Small intestine (tissue), 7 donors: ENCODE data around the gene LMX1A. TPM values are rescaled to one million over a fixed set of nuclear protein-coding genes. Genes with fewer than 3 reads are reported as not detected.

ENCODE experiments used
- DNase-seq, 2 donors: peaks; one replicate each; pipeline versions ENCODE4 v3.0.0 to v3.0.0-alpha.2; 2013
- FAIRE-seq: peaks from 2 replicates; lab custom pipeline; 2012; peaks lifted over from hg19 to GRCh38; lab: Jason Lieb, UNC
- H3K27ac ChIP-seq, 3 donors: one replicate each; pipeline ENCODE4 v1.5.1; 2013; ENCODE audit warnings: low read length in 2 of 3, mild to moderate bottlenecking in 2 of 3, control low read depth in 1 of 3, inconsistent platforms in 1 of 3, low read depth in 1 of 3, moderate library complexity in 1 of 3
- H3K27me3 ChIP-seq, 3 donors: one replicate each; pipeline ENCODE4 v1.6.1; 2013; ENCODE audit warnings: low read length in 3 of 3, inconsistent platforms in 1 of 3; ENCODE audit not compliant: control insufficient read depth in 3 of 3, insufficient read depth in 3 of 3
- H3K36me3 ChIP-seq, 3 donors: one replicate each; pipeline ENCODE4 v1.6.1; 2013; ENCODE audit warnings: low read length in 3 of 3, inconsistent platforms in 1 of 3, low read depth in 1 of 3, mild to moderate bottlenecking in 1 of 3, moderate library complexity in 1 of 3; ENCODE audit not compliant: control insufficient read depth in 3 of 3, insufficient read depth in 2 of 3
- H3K4me1 ChIP-seq, 3 donors: one replicate each; pipeline ENCODE4 v1.6.1; 2013; ENCODE audit warnings: low read length in 2 of 3, inconsistent platforms in 1 of 3, low read depth in 1 of 3, mild to moderate bottlenecking in 1 of 3, moderate library complexity in 1 of 3; ENCODE audit not compliant: control insufficient read depth in 3 of 3, insufficient read depth in 2 of 3
- H3K4me3 ChIP-seq, 3 donors: one replicate each; pipeline ENCODE4 v1.5.1; 2013; ENCODE audit warnings: low read length in 3 of 3, control low read depth in 1 of 3, inconsistent platforms in 1 of 3, low read depth in 1 of 3, mild to moderate bottlenecking in 1 of 3, moderate library complexity in 1 of 3
- H3K9me3 ChIP-seq, 2 donors: one replicate each; pipeline ENCODE4 v1.6.1; 2013; ENCODE audit warnings: low read depth in 1 of 2, low read length in 1 of 2; ENCODE audit not compliant: control insufficient read depth in 2 of 2, insufficient read depth in 1 of 2
- WGBS, 3 donors: extraction: QIAGEN DNeasy Blood & Tissue Kit; methylation state at CpG; one replicate each; pipeline ENCODE4 v1.1.7; 2013; 5-methylcytosine and 5-hydroxymethylcytosine counted together
- polyA plus RNA-seq, 4 donors: library from polyadenylated mRNA; stranded (reverse) in 3 of 4; unstranded in 1 of 4; fragments of 200-250 nt in 3 of 4; fragments of 120-200 nt in 1 of 4; gene quantifications; one replicate each; pipeline versions ENCODE4 v1.2.1 to v1.2.3, GENCODE V29; 2013
- donor health status: healthy with polysubstance abuse.
- donor health status: control.
- donor health status: control.
- donor health status: Bipolar disorder and iron deficiency.
- donor health status: healthy.

The LMX1A gene
- polyA plus RNA-seq, 4 donors = 0.39 to 4.3 (median 0.49) TPM

- Histone ChIP-seq H3K4me1 (no peaks in the 10 kb centered on the region), H3K36me3 (no peaks in the 10 kb centered on the region), H3K9me3 (no peaks in the 10 kb centered on the region), H3K4me3 (no peak overlapping the region), H3K27ac (no peak overlapping the region), H3K27me3 (peaks cover 0 to 10% (median 6%) of the 10 kb centered on the region in 3 donors)
- FAIRE-seq = no peak
- no peak for DNase-seq
- WGBS, 3 donors = 54 to 76% (median 61%) methylated on average over 2 of the region's 2 CpGs
Measured at GRCh38 chr1:165327538-165327937, 29.0 kb downstream of the LMX1A start.

GRCh38 chr1:165325460-165326203 lies 30.9 kb downstream of the LMX1A start:
- Histone ChIP-seq H3K27ac (no peak overlapping the region), H3K9me3 (no peaks in the 10 kb centered on the region), H3K4me3 (no peak overlapping the region), H3K4me1 (no peaks in the 10 kb centered on the region), H3K36me3 (no peaks in the 10 kb centered on the region), H3K27me3 (peaks cover 0 to 10% (median 6%) of the 10 kb centered on the region in 3 donors)
- FAIRE-seq (no peak), DNase-seq (no peak)
- 48 to 58% (median 52%) methylated on average over 7 of the region's 7 CpGs for WGBS, 3 donors

- Histone ChIP-seq H3K9me3 (no peaks in the 10 kb centered on the region), H3K27me3 (peaks cover 0 to 10% (median 6%) of the 10 kb centered on the region in 3 donors), H3K4me1 (no peaks in the 10 kb centered on the region), H3K36me3 (no peaks in the 10 kb centered on the region), H3K27ac (no peak overlapping the region), H3K4me3 (no peak overlapping the region)
- WGBS, 3 donors = 22 to 53% (median 41%) methylated on average over 5 of the region's 5 CpGs
- DNase-seq (no peak), FAIRE-seq (no peak)
Measured at GRCh38 chr1:165324050-165324449, 32.5 kb downstream of the LMX1A start.

GRCh38 chr1:165317612-165318011 lies 38.9 kb downstream of the LMX1A start:
- no peak for FAIRE-seq
- H3K27me3 ChIP-seq = peaks cover 0 to 5% (median 4%) of the 10 kb centered on the region in 3 donors
- DNase-seq = no peak

GRCh38 chr1:165316153-165316772 lies 40.3 kb downstream of the LMX1A start:
- Histone ChIP-seq H3K27ac (no peak overlapping the region), H3K9me3 (peaks cover 0 to 3% of the 10 kb centered on the region in 2 donors), H3K36me3 (no peaks in the 10 kb centered on the region), H3K27me3 (peaks cover 0 to 5% (median 4%) of the 10 kb centered on the region in 3 donors), H3K4me1 (no peaks in the 10 kb centered on the region), H3K4me3 (no peak overlapping the region)
- WGBS, 3 donors = 67 to 82% (median 79%) methylated on average over 10 of the region's 10 CpGs
- FAIRE-seq (no peak), DNase-seq (no peak)

More at GRCh38 chr1:165317612-165318011, 38.9 kb downstream of the LMX1A start:
- Histone ChIP-seq H3K4me3 (no peak overlapping the region), H3K36me3 (no peaks in the 10 kb centered on the region), H3K9me3 (peaks cover 0 to under 1% of the 10 kb centered on the region in 2 donors), H3K4me1 (no peaks in the 10 kb centered on the region), H3K27ac (no peak overlapping the region)
- 54 to 77% (median 69%) methylated on average over 5 of the region's 5 CpGs for WGBS, 3 donors

GRCh38 chr1:165315481-165315880 lies 41.0 kb downstream of the LMX1A start:
- Histone ChIP-seq H3K4me1 (no peaks in the 10 kb centered on the region), H3K36me3 (no peaks in the 10 kb centered on the region), H3K27me3 (peaks cover 0 to 5% (median 4%) of the 10 kb centered on the region in 3 donors), H3K27ac (no peak overlapping the region), H3K9me3 (peaks cover 0 to 3% of the 10 kb centered on the region in 2 donors), H3K4me3 (no peak overlapping the region)
- FAIRE-seq (no peak), DNase-seq (no peak)
- WGBS, 3 donors = 74 to 79% (median 78%) methylated on average over 3 of the region's 3 CpGs

- Histone ChIP-seq H3K4me1 (no peaks in the 10 kb centered on the region), H3K9me3 (peaks cover 0 to 3% of the 10 kb centered on the region in 2 donors), H3K27ac (no peak overlapping the region), H3K36me3 (no peaks in the 10 kb centered on the region), H3K4me3 (no peak overlapping the region), H3K27me3 (peaks cover 0 to 5% (median 4%) of the 10 kb centered on the region in 3 donors)
- no peak for FAIRE-seq
- 39 to 55% (median 50%) methylated on average over 4 of the region's 4 CpGs for WGBS, 3 donors
- no peak for DNase-seq
Measured at GRCh38 chr1:165313903-165314302, 42.6 kb downstream of the LMX1A start.

GRCh38 chr1:165312591-165312990 lies 43.9 kb downstream of the LMX1A start:
- Histone ChIP-seq H3K27ac (no peak overlapping the region), H3K36me3 (no peaks in the 10 kb centered on the region), H3K27me3 (peaks cover 0 to 5% (median 3%) of the 10 kb centered on the region in 3 donors), H3K9me3 (peaks cover 0 to 3% of the 10 kb centered on the region in 2 donors), H3K4me1 (no peaks in the 10 kb centered on the region), H3K4me3 (no peak overlapping the region)
- 77 to 83% (median 78%) methylated on average over 2 of the region's 2 CpGs for WGBS, 3 donors
- FAIRE-seq (no peak), DNase-seq (no peak)
